A549 (cell line): ENCODE data around the gene AGTRAP. TPM values are rescaled to one million over a fixed set of nuclear protein-coding genes. Genes with fewer than 3 reads are reported as not detected.

Experiments used
- ATAC-seq, 2 experiments: fragments of 200-7000 bp in 1 of 2; fragments of >200 bp in 1 of 2; cut with Nextera tagmentation in 1 of 2; cut with Tn5 transposase in 1 of 2; 3 replicates each; pipeline versions ENCODE4 v1.8.0 to v1.9.1; 2018 to 2020; ENCODE audit warnings: mild to moderate bottlenecking in 1 of 2, moderate library complexity in 1 of 2
- CTCF ChIA-PET: fragments of 300-600 bp; sonication (Branson Sonifier 250); formaldehyde crosslinking; extraction: SDS; loops from one replicate; lab custom pipeline; 2021; ENCODE audit warnings: antibody characterized with exemption, inconsistent platforms; lab: Yijun Ruan, JAX
- POLR2A ChIA-PET: fragments of 350-600 bp; formaldehyde crosslinking; extraction: SDS; loops from one replicate; lab custom pipeline; 2021; ENCODE audit warnings: antibody characterized with exemption, inconsistent platforms; lab: Yijun Ruan, JAX
- DNase-seq, 2 experiments: peaks; one replicate each; pipeline versions ENCODE4 v3.0.0 to v3.0.0-alpha.2; 2011 to 2016; ENCODE audit warnings: low read depth in 1 of 2, low spot score in 1 of 2
- FAIRE-seq: peaks from 2 replicates; lab custom pipeline; 2011; peaks lifted over from hg19 to GRCh38; lab: Jason Lieb, UNC
- H3K27ac ChIP-seq, 2 experiments: fragments of >200 bp; sonication (Bioruptor Twin); formaldehyde crosslinking; 3 replicates each; pipeline ENCODE4 v1.5.1; 2016 to 2017
- H3K4me1 ChIP-seq: fragments of >200 bp; sonication (Bioruptor Twin); formaldehyde crosslinking; 3 replicates; pipeline ENCODE4 v1.6.1; 2016
- H3K4me2 ChIP-seq: fragments of >200 bp; sonication (Bioruptor Twin); formaldehyde crosslinking; 3 replicates; pipeline ENCODE4 v1.6.1; 2016
- H3K4me3 ChIP-seq: fragments of >200 bp; sonication (Bioruptor Twin); formaldehyde crosslinking; 3 replicates; pipeline ENCODE4 v1.5.1; 2016
- H3K9me3 ChIP-seq: fragments of >200 bp; sonication (Bioruptor Twin); formaldehyde crosslinking; 3 replicates; pipeline ENCODE4 v1.6.1; 2016
- BHLHE40 ChIP-seq: IDR thresholded peaks from 2 replicates; pipeline ENCODE4 v1.6.1; 2012; ENCODE audit warnings: low read depth, low read length, inconsistent platforms
- CBX8 ChIP-seq: fragments of 200-600 bp; sonication (generic); IDR thresholded peaks from 2 replicates; pipeline ENCODE4 v1.6.1; 2016
- CHD2 ChIP-seq: fragments of 150-350 bp; IDR thresholded peaks from 2 replicates; pipeline ENCODE4 v1.6.1; 2014; ENCODE audit warnings: low read length; ENCODE audit not compliant: partially characterized antibody
- CHD4 ChIP-seq: fragments of 200-600 bp; sonication (generic); IDR thresholded peaks from 2 replicates; pipeline ENCODE4 v1.6.1; 2016; ENCODE audit warnings: antibody characterized with exemption, mild to moderate bottlenecking, borderline replicate concordance
- ESRRA ChIP-seq: fragments of 150-350 bp; IDR thresholded peaks from 2 replicates; pipeline ENCODE4 v1.6.1; 2014; ENCODE audit warnings: mild to moderate bottlenecking, low read length, borderline replicate concordance
- FOSL2 ChIP-seq, 2 experiments: fragments of 450-650 bp in 1 of 2; fragments of >200 bp in 1 of 2; sonication (Bioruptor Twin) in 1 of 2; formaldehyde crosslinking; IDR thresholded peaks; 2 replicates each; pipeline versions ENCODE4 v1.5.0 to v1.6.1; 2016 to 2020; ENCODE audit warnings: mild to moderate bottlenecking in 1 of 2, moderate library complexity in 1 of 2
- HDAC2 ChIP-seq: fragments of 200-600 bp; sonication (generic); IDR thresholded peaks from 2 replicates; pipeline ENCODE4 v1.6.1; 2016
- HOXB13 ChIP-seq: fragments of 250-450 bp; sonication (Bioruptor Pico); IDR thresholded peaks from 2 replicates; pipeline ENCODE4 v1.5.0; 2020; ENCODE audit warnings: low read depth, mild to moderate bottlenecking, moderate library complexity
- KDM1A ChIP-seq: fragments of 200-600 bp; sonication (generic); IDR thresholded peaks from 2 replicates; pipeline ENCODE4 v1.6.1; 2016; ENCODE audit warnings: low read depth, mild to moderate bottlenecking
- MAX ChIP-seq: IDR thresholded peaks from 2 replicates; pipeline ENCODE4 v1.6.1; 2012
- MYC ChIP-seq: IDR thresholded peaks from 2 replicates; pipeline ENCODE4 v1.6.1; 2012; ENCODE audit warnings: mild to moderate bottlenecking, inconsistent platforms, low read length, improper control_type of control experiment, borderline replicate concordance
- NFE2L2 ChIP-seq: fragments of 150-350 bp; conservative IDR thresholded peaks from 2 replicates; pipeline ENCODE4 v1.6.1; 2014; ENCODE audit warnings: low read length
- NPAS2 ChIP-seq: fragments of 250-450 bp; sonication (Bioruptor Pico); IDR thresholded peaks from 2 replicates; pipeline ENCODE4 v1.8.0; 2022; ENCODE audit warnings: mild to moderate bottlenecking, moderate library complexity, borderline replicate concordance
- PBX3 ChIP-seq: IDR thresholded peaks from 2 replicates; pipeline ENCODE4 v1.6.1; 2012
- RAD21 ChIP-seq, 2 experiments: fragments of >200 bp in 1 of 2; sonication (Bioruptor Twin) in 1 of 2; formaldehyde crosslinking in 1 of 2; IDR thresholded peaks in 1 of 2; conservative IDR thresholded peaks in 1 of 2; 2 replicates in 1 of 2; 3 replicates in 1 of 2; pipeline ENCODE4 v1.6.1; 2012 to 2018; ENCODE audit warnings: inconsistent platforms in 1 of 2
- RFX5 ChIP-seq: fragments of 450-650 bp; IDR thresholded peaks from 2 replicates; pipeline ENCODE4 v1.7.1; 2014; ENCODE audit warnings: antibody characterized with exemption, mild to moderate bottlenecking, moderate library complexity
- RNF2 ChIP-seq: fragments of 200-600 bp; sonication (generic); IDR thresholded peaks from 2 replicates; pipeline ENCODE4 v1.6.1; 2016; ENCODE audit warnings: low read depth, mild to moderate bottlenecking, antibody characterized with exemption, moderate library complexity, borderline replicate concordance
- SREBF2 ChIP-seq: fragments of 450-650 bp; IDR thresholded peaks from 2 replicates; pipeline ENCODE4 v1.6.1; 2014; ENCODE audit warnings: mild to moderate bottlenecking, moderate library complexity
- TP53 ChIP-seq: fragments of 250-450 bp; sonication (Bioruptor Pico); IDR thresholded peaks from 2 replicates; pipeline ENCODE4 v1.5.0; 2021; ENCODE audit warnings: mild to moderate bottlenecking, moderate library complexity
- ZC3H11A ChIP-seq: fragments of 450-650 bp; IDR thresholded peaks from 2 replicates; pipeline ENCODE4 v1.6.1; 2014; ENCODE audit warnings: antibody characterized with exemption, mild to moderate bottlenecking
- WGBS: methylation state at CpG from one replicate; pipeline ENCODE4 v1.1.6; 2017; ENCODE audit errors: missing lambda C conversion rate; 5-methylcytosine and 5-hydroxymethylcytosine counted together
- polyA plus RNA-seq, 4 experiments: library from polyadenylated mRNA; depleted of rRNA in 3 of 4; stranded (reverse); fragments of >200 nt; fragmentation: RNase III in 1 of 4; extraction: RNeasy Plus Mini Kit Qiagen cat#74134 plus additional on column Dnase treatment in 1 of 4; gene quantifications; 2 replicates in 3 of 4; 3 replicates in 1 of 4; pipeline ENCODE4 v1.2.3, GENCODE V29; 2011 to 2017
- TF ChIP-seq, protein P1 (sequence below): fragments of 200-600 bp; sonication (generic); IDR thresholded peaks from 2 replicates; pipeline ENCODE4 v1.6.1; 2016; ENCODE audit warnings: antibody characterized with exemption, mild to moderate bottlenecking, moderate library complexity

The AGTRAP gene
- polyA plus RNA-seq, 2 of the 4 experiments (the other 2 are of a cell fraction), result 26.9 to 57.5 TPM

GRCh38 chr1:11738096-11738495, 2.2 kb downstream of the AGTRAP start:
- peak overlapping the region in 1 of 2 experiments; percentile 98; a peak in 4 of 6 replicates for H3K27ac ChIP-seq
- no peaks in the 10 kb centered on the region for H3K9me3 ChIP-seq
- DNase-seq (no peak), ATAC-seq (no peak), FAIRE-seq (no peak)
- WGBS, result 75% methylated on average over 2 of the region's 2 CpGs
- TF ChIP-seq TP53 (CRISPR knock-in tag) (no peak), ESRRA (no peak), CBX8 (no peak), MYC (no peak), SREBF2 (no peak), PBX3 (no peak), HDAC2 (no peak), RAD21 (conservative IDR thresholded peaks at IDR 0.05 in 1 of 2, IDR thresholded peaks at IDR 0.05 in 1 of 2) (no peak), MAX (no peak), CHD2 (no peak), NFE2L2 (no peak)
- H3K4me1 ChIP-seq, result peaks cover 14% of the 10 kb centered on the region
- no peak overlapping the region for H3K4me3 ChIP-seq
- CTCF ChIA-PET, result interaction anchor here (2.1 kb wide), 1 partner anchor 11 kb away, joined by 10 read pairs; no protein-coding TSS in a partner anchor
- H3K4me2 ChIP-seq, result peak overlapping the region; percentile 85; the same call in 1 of the 3 replicates
- POLR2A ChIA-PET, result no interaction called here

GRCh38 chr1:11738783-11739182, 2.8 kb downstream of the AGTRAP start:
- Histone ChIP-seq H3K9me3 (no peaks in the 10 kb centered on the region), H3K27ac (peak overlapping the region in 1 of 2 experiments; percentile 98; a peak in 2 of 6 replicates), H3K4me2 (no peak overlapping the region), H3K4me1 (peaks cover 14% of the 10 kb centered on the region), H3K4me3 (no peak overlapping the region)
- CTCF ChIA-PET, result interaction anchor here (1.0 to 2.1 kb wide), 2 partner anchors 10 to 57 kb away, joined by 3 to 10 read pairs; no protein-coding TSS in a partner anchor
- WGBS, result 84% methylated on average over 5 of the region's 6 CpGs
- POLR2A ChIA-PET, result no interaction called here
- ATAC-seq, result no peak
- TF ChIP-seq, protein P1, sequence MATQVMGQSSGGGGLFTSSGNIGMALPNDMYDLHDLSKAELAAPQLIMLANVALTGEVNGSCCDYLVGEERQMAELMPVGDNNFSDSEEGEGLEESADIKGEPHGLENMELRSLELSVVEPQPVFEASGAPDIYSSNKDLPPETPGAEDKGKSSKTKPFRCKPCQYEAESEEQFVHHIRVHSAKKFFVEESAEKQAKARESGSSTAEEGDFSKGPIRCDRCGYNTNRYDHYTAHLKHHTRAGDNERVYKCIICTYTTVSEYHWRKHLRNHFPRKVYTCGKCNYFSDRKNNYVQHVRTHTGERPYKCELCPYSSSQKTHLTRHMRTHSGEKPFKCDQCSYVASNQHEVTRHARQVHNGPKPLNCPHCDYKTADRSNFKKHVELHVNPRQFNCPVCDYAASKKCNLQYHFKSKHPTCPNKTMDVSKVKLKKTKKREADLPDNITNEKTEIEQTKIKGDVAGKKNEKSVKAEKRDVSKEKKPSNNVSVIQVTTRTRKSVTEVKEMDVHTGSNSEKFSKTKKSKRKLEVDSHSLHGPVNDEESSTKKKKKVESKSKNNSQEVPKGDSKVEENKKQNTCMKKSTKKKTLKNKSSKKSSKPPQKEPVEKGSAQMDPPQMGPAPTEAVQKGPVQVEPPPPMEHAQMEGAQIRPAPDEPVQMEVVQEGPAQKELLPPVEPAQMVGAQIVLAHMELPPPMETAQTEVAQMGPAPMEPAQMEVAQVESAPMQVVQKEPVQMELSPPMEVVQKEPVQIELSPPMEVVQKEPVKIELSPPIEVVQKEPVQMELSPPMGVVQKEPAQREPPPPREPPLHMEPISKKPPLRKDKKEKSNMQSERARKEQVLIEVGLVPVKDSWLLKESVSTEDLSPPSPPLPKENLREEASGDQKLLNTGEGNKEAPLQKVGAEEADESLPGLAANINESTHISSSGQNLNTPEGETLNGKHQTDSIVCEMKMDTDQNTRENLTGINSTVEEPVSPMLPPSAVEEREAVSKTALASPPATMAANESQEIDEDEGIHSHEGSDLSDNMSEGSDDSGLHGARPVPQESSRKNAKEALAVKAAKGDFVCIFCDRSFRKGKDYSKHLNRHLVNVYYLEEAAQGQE, result no peak
- TF ChIP-seq BHLHE40 (no peak), FOSL2 (IDR thresholded peaks at IDR 0.05) (no peak), FOSL2 (CRISPR knock-in tag; IDR thresholded peaks at IDR 0.05) (no peak), TP53 (CRISPR knock-in tag) (no peak), CHD4 (no peak), PBX3 (no peak), NPAS2 (no peak), MYC (no peak), HOXB13 (CRISPR knock-in tag) (no peak), ZC3H11A (no peak), RFX5 (no peak), MAX (no peak), RAD21 (conservative IDR thresholded peaks at IDR 0.05 in 1 of 2, IDR thresholded peaks at IDR 0.05 in 1 of 2) (no peak), ESRRA (no peak), CBX8 (no peak), RNF2 (no peak), KDM1A (no peak)
- no peak for DNase-seq
- no peak for FAIRE-seq
